HG02571 (cell line): ENCODE data around the gene GFAP.

ENCODE experiments used
- ATAC-seq: cut with Tn5 transposase; IDR thresholded peaks from one replicate; pipeline ENCODE4 v1.9.1; 2021; ENCODE audit warnings: mild to moderate bottlenecking, moderate library complexity; ENCODE audit not compliant: unreplicated experiment

Gene GFAP

GRCh38 chr17:44915862-44916780 lies 821 bp upstream of the GFAP start:
- ATAC-seq = no peak

DNA sequence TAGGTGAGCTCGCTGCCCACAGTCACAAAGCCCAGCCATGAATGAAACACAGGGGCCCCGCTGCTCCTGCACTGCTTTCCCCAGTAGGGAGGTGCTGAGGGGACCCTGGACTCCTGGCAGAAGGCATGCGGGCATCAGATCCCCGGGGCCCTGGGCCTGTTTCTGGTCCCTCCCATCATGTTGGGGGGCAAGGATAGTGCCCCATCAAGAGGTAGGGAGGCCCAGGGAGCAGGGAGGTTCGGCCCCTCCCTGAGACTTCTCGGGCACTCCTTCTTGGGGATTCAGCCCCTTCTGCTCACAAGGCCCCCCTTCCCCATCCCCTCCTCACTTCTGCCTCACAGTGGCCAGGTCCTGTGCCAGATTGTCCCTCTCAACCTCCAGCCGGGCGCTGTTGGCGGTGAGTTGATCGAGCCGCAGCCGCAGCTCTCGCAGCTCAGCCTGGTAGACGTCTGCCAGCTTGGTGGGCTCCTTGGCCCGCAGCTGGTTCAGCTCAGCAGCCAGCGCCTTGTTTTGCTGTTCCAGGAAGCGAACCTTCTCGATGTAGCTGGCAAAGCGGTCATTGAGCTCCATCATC lies 515 bp downstream of the GFAP start:
- ATAC-seq = no peak

- ATAC-seq = no peak
Measured at GRCh38 chr17:44914148-44914547, 1.2 kb downstream of the GFAP start.

DNA sequence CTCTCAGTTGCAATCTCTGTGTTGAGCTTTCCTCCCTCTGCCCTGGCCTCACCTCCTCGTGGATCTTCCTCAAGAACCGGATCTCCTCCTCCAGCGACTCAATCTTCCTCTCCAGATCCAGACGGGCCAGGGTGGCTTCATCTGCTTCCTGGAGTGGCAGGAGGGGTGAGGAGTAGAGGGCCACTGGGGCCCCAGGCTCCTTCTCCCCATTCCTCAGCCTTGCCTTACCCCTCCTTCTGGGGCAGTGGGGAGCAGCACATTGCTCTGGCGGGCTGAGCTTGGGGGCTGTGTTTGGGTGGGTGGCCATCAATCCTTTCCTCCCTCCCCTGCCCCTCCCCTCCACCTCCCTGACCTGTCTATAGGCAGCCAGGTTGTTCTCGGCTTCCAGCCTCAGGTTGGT lies 1.6 kb downstream of the GFAP start:
- ATAC-seq = no peak

GRCh38 chr17:44912763-44913544 lies 2.3 kb downstream of the GFAP start:
- no peak for ATAC-seq

GRCh38 chr17:44911133-44912001 lies 3.9 kb downstream of the GFAP start:
- no peak for ATAC-seq

GRCh38 chr17:44910231-44911106 lies 4.8 kb downstream of the GFAP start:
- no peak for ATAC-seq

DNA sequence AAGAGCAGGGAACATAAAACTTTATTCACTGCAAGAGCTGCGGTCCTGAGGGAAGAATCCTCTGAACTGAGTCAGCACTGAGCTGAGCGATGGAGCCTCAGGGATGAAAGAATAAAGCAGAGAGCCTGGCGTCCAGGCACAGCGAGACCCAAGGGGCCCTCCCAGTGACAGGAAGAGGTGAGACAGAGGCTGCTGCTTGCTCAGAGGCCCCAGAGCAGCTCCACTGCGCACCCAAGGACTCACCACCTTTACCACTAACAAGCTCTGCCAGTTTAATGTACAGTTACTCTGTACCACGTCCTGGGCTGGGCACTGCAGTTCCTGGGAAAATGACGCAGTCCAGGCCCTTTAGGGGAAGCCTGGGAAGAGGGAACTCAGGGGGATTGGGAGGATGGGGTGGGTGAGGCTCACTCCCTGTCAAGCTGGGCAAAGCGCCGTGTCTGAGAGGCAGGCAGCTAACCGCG lies 5.6 kb downstream of the GFAP start:
- no peak for ATAC-seq

GRCh38 chr17:44908761-44909326 lies 6.5 kb downstream of the GFAP start:
- no peak for ATAC-seq

GRCh38 chr17:44907729-44908470 lies 7.4 kb downstream of the GFAP start:
- no peak for ATAC-seq

- ATAC-seq = no peak
Measured at GRCh38 chr17:44906763-44907728, 8.3 kb downstream of the GFAP start.

GRCh38 chr17:44906010-44906646 lies 9.2 kb downstream of the GFAP start:
- ATAC-seq = no peak

DNA sequence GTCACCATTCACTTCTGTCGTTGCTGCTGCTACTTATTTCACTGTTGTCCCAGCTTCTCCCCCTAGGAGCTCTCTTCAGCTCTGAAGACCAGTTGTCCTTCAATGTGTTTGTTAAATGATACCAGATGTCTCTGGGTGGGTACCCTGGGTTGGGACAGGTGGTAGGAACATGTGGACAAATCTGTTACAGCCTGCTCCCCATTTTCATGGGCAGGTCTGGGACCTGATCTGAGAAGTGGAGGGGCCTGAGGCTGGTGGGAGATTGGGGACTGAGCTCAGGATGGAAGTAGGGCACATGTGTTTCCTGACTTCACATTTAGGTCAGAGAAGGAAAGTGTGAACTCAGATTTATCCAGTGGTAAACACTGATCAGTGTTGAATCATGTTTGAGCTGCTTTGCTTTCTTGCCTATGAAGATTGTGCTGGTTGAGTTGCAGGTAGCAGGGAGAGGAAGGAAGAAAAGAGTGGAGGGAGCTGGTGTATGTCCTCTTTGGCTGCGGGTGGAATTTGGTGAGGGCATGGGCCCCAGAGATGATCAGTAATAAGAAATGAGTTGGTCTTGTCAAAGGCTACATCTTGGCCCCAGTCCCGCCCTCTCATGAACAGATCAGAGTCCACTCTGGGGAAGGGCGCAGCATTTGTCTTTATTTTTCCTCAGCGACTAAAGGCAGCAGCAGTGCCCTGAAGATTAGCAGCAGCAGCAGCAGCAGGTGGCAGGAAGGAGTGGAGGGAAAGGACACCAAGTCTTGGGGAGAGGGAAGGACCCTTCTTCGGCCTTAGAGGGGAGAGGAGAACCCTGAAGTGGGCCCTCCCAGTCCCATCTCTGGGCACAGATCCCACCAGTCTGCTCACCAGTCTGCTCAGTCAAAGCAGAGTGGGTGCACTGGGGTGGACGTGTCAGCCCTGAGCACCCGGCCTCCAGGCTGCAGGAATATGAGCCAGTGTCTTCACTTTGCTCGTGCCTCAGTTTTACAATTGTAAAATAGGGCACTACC lies 10.0 kb downstream of the GFAP start:
- ATAC-seq = no peak

DNA sequence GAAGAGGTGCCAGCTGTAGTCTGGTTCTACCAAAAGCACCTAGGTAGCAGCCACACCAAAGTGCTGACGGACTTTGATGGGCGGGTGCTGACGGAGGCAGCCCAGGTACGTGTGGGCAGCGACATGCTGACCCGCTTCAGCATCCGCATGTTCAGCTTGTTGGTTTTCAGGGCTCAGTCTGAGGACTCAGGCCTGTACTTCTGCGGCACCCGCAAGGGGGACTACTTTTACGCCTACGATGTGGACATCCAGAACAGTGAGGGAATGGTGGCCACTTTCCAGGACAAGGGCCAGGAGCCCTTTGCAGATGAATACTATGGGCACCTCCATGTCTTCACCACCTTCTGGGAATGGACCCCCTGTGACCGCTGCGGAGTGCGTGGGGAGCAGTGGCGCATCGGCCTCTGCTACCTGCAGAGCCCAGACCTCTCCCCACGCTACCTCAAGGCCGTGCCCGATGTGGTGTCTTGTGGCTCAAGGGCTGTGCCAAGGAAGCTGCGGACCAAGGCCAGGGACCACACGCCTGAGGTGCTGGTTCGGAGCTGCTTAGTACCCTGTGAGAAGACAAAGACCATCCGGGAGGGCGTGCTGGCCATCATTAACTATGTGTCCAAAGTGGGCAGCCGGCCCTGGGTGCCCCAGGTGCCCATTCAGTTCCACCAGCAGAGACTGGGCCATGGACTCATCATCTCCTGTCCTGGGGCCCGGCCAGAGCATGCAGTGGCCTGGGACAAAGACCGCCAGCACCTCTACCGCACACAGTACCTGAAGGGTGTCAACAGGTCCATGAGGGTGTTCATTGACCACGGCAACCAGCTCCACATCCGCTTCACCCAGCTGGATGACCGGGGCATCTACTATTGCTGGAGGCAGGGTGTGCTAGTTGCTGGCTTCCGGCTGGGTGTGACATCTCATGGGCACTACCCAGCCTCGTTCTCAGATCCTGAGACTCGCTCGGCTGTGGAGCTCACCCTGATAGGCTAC lies 11.0 kb downstream of the GFAP start:
- no peak for ATAC-seq
